K562 (cell line): Measurements from ENCODE around the gene CLDN7.

ENCODE experiments used
- ARNT ChIP-seq, 2 experiments: fragments of 450-650 bp; IDR thresholded peaks; 2 replicates each; pipeline ENCODE4 v1.6.1; 2016; ENCODE audit warnings: mild to moderate bottlenecking in 1 of 2
- CAMTA2 ChIP-seq: fragments of 250-450 bp; sonication (Bioruptor Pico); conservative IDR thresholded peaks from 2 replicates; pipeline ENCODE4 v1.5.1; 2022
- CTCF ChIP-seq, 3 experiments: IDR thresholded peaks in 2 of 3; conservative IDR thresholded peaks in 1 of 3; 2 replicates each; pipeline ENCODE4 v1.5.1; 2011 to 2012; ENCODE audit warnings: low read length in 3 of 3, mild to moderate bottlenecking in 3 of 3, control low read depth in 2 of 3, improper control_type of control experiment in 1 of 3, inconsistent platforms in 1 of 3, low read depth in 1 of 3, mixed read lengths in 1 of 3, moderate library complexity in 1 of 3; ENCODE audit not compliant: insufficient read depth in 2 of 3
- E2F5 ChIP-seq: sonication (generic); formaldehyde crosslinking; IDR thresholded peaks from 2 replicates; pipeline ENCODE4 v1.8.0; 2022; ENCODE audit warnings: mild to moderate bottlenecking, missing genetic modification reagents
- HDAC2 ChIP-seq: fragments of 450-650 bp; IDR thresholded peaks from 2 replicates; pipeline ENCODE4 v1.6.1; 2016; ENCODE audit warnings: mild to moderate bottlenecking
- NFYB ChIP-seq: IDR thresholded peaks from 2 replicates; pipeline ENCODE4 v1.6.1; 2011; ENCODE audit warnings: mild to moderate bottlenecking, moderate library complexity; ENCODE audit not compliant: insufficient read length; ENCODE audit errors: extremely low read depth
- POLR2AphosphoS2 ChIP-seq: IDR thresholded peaks from 2 replicates; pipeline ENCODE4 v1.6.1; 2012; ENCODE audit warnings: low read length, improper control_type of control experiment
- RAD21 ChIP-seq, 2 experiments: fragments of 250-450 bp in 1 of 2; fragments of 450-650 bp in 1 of 2; sonication (Bioruptor Pico) in 1 of 2; formaldehyde crosslinking in 1 of 2; IDR thresholded peaks in 1 of 2; conservative IDR thresholded peaks in 1 of 2; 2 replicates each; pipeline versions ENCODE4 v1.4.0 to v1.8.0; 2020 to 2022; ENCODE audit warnings: mild to moderate bottlenecking in 2 of 2, moderate library complexity in 1 of 2
- SIRT6 ChIP-seq: IDR thresholded peaks from one replicate; pipeline ENCODE4 v1.6.1; 2012; ENCODE audit warnings: low read depth, mild to moderate bottlenecking, control low read depth, inconsistent platforms, low read length, moderate library complexity
- TSHZ1 ChIP-seq: fragments of 250-450 bp; sonication (Bioruptor Pico); IDR thresholded peaks from 2 replicates; pipeline ENCODE4 v1.4.0; 2020; ENCODE audit warnings: mild to moderate bottlenecking, moderate library complexity
- ZKSCAN1 ChIP-seq: fragments of 150-350 bp; IDR thresholded peaks from 2 replicates; pipeline ENCODE4 v1.6.1; 2016; ENCODE audit warnings: low read depth, low read length
- ZNF324 ChIP-seq: fragments of 250-450 bp; sonication (Bioruptor Pico); IDR thresholded peaks from 2 replicates; pipeline ENCODE4 v1.4.0; 2020; ENCODE audit warnings: mild to moderate bottlenecking
- ZNF507 ChIP-seq: conservative IDR thresholded peaks from 2 replicates; pipeline ENCODE4 v1.6.1; 2017; ENCODE audit warnings: missing genetic modification characterization, missing compliant biosample characterization
- ZNF740 ChIP-seq, 3 experiments: fragments of 200-800 bp in 1 of 3; sonication (Bioruptor generic) in 1 of 3; sonication (generic) in 1 of 3; formaldehyde crosslinking in 1 of 3; IDR thresholded peaks; 2 replicates each; pipeline versions ENCODE4 v1.6.1 to v1.8.0; 2016 to 2022; ENCODE audit warnings: mild to moderate bottlenecking in 2 of 3, missing compliant biosample characterization in 2 of 3, missing genetic modification characterization in 2 of 3, missing genetic modification reagents in 1 of 3

- no peak for TF ChIP-seq SIRT6
- TF ChIP-seq CAMTA2 (CRISPR knock-in tag): no peak
- TF ChIP-seq ZNF740 (CRISPR knock-in tag; IDR thresholded peaks at IDR 0.05): no peak
- TF ChIP-seq ZNF740 (tag; IDR thresholded peaks at IDR 0.05): no peak
- TF ChIP-seq ARNT (IDR thresholded peaks at IDR 0.05): no peak
- TF ChIP-seq TSHZ1: no peak
- no peak for TF ChIP-seq ZKSCAN1
- no peak for TF ChIP-seq ZNF324 (CRISPR knock-in tag)
- no peak for TF ChIP-seq RAD21 (CRISPR knock-in tag; conservative IDR thresholded peaks at IDR 0.05 in 1 of 2, IDR thresholded peaks at IDR 0.05 in 1 of 2)
- no peak for TF ChIP-seq HDAC2
- no peak for TF ChIP-seq CTCF (IDR thresholded peaks at IDR 0.05 in 2 of 3, conservative IDR thresholded peaks at IDR 0.05 in 1 of 3; ENCODE audit: insufficient read depth in 2 of 3, low read depth in 1 of 3, low read length in 3 of 3)
- no peak for TF ChIP-seq E2F5 (CRISPR knock-in tag)
- TF ChIP-seq NFYB: no peak
- TF ChIP-seq ZNF507: no peak
- no peak for TF ChIP-seq POLR2AphosphoS2
These were observed 30.2 kb downstream of the CLDN7 start for GRCh38 chr17:7232114-7232513.
